NCI-H128 (cell line): ENCODE data around the gene LMNTD1.

Source experiments
- DNase-seq: peaks from one replicate; lab custom pipeline; 2025; ENCODE audit not compliant: unreplicated experiment; lab: John Stamatoyannopoulos, UW

The LMNTD1 gene

DNA sequence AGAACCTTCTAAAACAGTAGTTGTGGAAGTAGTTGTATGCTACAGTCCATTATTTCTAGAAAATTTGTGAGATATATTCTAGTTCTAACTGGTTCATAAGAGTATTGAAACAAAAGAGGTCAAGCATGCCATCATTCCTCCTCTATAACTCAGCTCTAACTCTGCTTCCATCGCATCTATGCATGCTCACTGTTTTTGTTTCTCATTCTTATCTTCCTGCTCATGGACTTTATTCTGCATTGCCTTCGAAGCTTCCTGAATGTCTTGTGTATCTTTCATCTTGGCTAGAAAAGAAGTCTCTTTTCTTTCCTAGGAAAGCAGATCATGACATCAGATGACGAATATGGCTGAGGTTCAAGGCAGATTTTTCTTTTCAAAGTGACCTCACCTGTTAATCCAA lies 402 bp downstream of the LMNTD1 start:
- no peak for DNase-seq

DNA sequence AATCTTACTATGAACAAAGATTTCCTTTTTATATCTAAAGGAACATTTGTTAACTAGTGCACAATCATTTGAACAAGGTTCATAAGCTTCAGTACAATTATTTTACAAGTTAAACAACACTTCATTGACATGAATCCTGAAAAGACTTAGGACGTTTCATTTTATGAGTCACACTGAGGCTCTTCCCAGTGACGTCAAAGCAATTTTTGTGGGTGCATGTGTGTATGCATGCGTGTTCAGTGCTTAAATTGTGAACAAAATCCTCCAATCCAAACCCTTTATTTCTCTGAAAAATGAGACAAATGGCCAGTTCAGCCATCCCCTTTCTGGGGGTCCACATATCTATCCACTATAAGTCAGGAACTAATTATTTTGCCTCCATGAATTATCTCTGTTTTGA lies 2.9 kb downstream of the LMNTD1 start:
- no peak for DNase-seq

DNA sequence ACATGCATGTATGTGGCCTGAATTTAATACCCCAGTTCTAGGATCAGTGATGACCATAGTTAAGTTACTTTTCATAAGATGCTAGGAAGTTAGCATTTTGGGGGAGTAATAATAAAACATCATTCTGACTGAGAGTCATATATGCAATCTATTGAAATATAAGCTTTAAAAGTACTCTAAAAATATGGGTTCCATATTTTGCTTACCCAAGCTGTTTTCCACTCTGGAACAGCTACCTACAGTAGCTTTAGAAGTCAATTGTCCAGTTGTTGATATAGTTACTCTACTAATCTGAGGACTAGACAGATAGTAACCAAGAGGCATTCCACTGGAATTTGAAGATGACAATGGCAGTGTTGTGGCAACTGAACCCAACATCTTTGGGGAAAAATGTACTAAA lies 4.0 kb downstream of the LMNTD1 start:
- DNase-seq = no peak

DNA sequence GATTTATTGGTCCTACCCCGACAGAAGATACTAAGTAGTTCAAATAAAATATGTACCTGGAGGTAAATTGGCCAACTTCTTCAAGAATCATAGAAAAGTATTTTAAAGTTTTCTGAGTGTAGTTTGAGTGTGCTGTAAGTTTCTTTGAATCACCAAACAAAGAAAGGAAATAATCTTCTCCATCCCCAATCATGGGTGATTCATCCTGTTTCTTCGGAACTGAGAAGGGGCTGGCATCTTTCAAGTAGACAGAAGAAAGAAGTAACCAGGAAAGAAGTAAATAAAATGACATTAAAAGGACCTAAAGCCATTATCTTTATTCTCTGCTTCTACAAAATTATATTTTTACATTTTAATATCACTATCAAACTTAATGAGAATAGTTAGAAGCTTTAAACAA lies 6.8 kb downstream of the LMNTD1 start:
- DNase-seq = no peak

DNA sequence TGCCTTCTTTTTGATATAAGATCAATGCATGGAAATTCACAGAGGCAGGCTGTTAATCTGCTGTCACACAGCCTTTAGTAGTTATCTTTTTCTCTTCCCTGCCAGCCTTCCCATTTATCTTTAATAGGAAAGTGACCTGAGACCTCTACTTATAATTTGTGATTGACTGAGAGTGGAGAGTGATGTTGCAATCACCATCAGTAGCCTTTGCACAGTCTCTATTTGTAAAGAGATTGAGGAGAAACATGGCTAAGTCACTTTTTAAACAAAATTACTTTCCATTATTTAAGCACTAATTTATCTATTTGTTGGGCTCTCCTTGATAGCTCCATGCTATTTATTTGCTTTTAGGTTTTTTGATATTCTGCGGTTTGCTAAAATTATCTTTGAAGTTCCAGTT lies 19.9 kb downstream of the LMNTD1 start:
- DNase-seq = no peak

DNA sequence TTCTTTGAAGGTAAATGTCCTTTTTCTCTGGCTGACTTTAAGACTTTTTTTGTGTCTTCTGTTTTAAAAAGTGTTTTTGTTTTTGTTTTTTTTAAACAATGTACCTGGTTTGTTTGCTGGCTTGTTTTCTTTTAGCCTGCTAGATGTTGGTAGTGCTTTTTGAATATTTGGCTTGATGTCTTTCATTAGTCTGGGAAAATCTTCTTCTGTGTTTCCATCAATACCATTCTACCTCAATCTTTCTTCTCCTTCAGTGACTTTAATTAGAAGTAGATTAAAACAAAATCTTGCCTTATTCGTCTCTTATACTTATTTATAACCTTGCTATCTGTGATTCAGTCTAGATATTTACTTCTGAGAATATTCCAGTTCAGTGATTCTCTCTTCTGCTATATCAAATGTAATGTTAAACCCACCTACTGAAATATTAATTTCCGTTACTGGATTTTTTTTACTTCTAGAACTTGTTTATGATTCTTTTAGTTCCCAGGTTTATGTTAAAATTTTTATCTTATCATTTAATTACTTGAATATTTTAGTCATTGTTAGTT lies 21.5 kb downstream of the LMNTD1 start:
- DNase-seq = no peak

DNA sequence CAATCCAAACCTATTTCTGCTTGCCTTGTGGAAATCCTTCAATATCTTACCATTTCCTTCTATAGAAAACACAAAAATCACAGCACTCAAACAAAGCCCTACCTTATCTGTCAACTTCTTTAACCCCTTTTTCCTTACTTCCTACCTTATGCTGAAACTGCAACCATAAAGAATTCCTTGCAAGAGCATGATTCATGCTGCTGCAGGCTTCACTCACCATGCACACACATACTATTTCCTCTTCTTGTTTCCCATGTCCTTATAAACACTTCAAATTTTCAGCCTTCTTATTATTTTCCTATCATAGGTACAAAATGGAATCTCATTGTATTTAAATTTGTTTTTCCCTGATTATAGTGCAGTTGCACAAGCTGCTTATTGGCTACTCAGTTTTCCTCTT lies 23.3 kb downstream of the LMNTD1 start:
- DNase-seq = no peak

DNA sequence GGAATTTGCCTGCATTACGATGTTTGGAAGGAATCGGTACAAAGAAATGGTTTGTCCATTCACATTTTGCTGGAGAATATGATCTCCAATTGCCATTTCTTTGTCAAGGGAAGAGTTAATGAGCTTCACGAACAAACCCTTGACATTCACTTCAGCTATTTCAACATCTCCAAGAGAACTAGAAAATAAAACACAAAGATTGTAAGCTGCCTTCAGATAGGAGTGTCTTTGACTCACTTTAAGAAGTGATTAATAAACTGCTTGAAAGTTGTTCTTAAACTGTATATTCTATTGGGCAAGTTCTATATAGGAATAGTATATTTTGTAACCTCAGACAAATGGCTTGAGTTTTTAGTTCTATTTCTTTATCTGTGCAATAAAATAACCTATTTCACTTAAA lies 26.3 kb downstream of the LMNTD1 start:
- no peak for DNase-seq

DNA sequence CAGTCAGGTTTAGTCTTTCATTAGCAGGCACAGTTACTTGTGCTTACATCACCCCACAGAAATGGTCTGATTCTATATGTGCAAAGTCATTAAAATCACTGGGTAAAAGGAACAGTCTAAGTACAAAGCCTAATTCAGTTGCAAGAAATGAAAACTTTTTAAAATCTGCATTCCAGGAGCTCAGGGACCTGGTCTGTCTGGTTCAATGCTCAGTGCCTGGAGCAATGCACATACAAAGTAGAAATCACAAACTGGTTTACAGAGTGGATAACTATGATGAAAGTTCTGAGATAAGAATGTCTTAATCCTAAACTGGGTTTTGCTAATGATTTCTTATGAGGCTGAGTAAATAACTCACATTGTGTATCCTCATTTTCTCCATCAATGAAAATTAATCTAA lies 28.7 kb downstream of the LMNTD1 start:
- no peak for DNase-seq

DNA sequence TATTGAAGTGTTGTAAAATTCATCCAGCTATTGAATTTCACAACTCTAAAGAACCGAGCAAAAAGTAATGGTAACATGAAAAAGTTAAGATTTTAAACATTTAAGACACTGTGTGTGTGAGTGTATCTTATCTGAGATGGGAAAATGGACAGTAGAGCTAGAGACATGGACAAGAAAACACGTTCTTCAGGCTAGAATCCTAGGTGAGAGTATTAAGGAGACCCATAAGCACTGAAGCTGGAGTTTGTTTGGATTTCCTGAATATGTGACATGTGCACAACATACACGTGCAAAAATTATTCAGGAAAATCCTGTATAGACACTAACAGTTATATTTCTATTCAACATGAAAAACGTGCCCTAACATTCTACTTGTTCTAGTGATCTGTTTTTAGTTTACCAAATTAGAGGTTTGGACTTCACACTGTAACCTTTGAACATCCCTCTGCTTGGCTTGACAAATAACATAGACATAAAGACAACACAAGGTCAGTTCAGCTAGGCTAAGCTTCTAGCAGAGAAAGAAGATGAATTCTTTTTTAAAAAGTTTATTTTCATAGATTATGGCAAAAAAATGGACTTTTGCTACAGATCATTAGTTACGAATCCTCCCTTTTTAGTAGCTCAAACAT lies 31.3 kb downstream of the LMNTD1 start:
- no peak for DNase-seq

DNA sequence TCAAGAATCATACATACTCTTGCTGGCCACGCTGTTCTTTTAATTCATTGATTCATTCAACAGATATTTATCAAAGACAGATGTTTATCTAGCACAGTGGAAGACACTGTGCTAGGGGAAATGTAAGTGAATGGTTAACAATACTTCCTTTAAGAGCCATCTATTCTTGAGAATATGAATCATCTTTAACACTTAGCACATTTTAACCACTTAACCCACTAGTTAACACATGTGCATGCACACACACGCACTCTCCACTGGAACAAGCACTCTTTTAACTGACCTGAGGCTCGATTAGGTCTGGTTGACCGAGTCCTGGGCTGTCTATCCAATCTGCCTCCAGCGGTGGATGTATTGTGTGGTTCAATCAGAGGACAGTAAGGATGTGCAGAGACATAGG lies 34.6 kb downstream of the LMNTD1 start:
- no peak for DNase-seq

DNA sequence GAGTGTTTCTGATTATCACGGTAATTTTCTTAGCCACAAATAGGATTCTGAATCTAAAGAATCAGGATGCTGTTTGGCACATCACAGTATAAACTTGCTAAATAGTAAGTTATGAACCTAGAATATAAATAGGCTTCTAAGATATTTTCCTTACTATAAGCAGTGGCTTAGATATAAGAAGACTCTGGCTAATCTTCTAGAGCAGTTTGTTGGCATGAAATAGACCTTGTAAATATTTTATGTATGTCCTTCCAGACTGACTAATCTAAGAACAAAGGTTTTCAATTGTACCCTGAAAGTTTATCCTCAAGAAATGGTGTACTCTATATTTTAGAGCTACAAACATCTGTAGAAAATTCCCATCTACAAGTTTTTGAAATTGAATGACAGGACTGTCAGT lies 48.3 kb downstream of the LMNTD1 start:
- no peak for DNase-seq

DNA sequence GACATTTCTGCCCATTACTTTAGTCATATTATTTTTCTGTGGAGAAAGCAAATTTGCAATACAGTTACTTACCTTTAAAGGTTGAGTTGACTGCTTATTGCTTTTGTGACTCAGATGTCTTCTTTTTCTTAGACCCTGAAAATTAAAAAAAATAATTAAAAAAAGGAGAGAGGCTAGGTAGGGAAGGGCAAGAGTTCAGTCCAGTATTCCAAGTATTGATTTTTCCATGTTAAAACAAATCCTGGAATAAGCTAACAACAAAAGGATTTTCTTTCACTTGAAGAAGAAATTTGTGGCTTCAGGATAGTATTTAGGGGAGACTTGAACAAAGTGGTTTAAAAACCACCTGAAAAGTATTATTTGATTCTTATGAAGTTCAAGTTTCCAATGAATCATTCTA lies 49.4 kb downstream of the LMNTD1 start:
- DNase-seq = no peak

DNA sequence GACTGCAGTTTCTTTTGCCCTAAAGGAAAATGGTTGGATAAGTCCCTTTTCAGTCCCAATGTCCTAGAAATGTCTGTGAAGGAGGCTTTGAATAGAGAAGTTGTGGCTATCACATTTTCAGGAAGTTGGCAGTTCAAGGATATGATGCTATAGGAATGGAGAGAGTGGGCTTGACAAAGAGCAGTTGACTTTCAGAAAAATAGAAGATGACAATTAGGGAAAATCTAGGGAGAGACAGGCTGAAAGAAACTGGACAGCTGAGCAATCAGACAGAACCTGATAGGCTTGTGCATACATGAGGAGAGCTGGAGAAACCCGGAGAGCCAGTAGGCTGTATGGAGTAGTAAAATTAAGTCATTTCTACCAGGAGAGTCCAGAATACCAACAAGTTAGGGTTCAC lies 50.5 kb downstream of the LMNTD1 start:
- no peak for DNase-seq

DNA sequence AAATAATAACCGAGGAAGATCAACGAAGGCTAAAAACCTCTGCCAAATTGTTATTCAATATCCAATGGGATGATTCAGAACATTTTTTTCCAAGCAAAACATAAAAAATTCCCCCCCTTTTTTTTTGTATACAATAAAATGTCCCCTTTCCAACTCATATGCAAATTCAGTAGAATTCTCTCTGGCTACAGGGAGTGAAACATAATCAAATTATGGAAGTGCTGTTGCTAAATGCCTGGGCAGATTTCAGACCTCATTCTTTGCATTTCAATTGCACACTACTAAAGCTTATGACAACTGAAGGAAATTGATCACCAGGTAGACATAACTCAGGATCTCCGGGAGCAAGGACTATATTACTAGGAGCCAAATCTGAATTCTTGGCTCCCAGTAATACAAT lies 51.0 kb downstream of the LMNTD1 start:
- DNase-seq = no peak

DNA sequence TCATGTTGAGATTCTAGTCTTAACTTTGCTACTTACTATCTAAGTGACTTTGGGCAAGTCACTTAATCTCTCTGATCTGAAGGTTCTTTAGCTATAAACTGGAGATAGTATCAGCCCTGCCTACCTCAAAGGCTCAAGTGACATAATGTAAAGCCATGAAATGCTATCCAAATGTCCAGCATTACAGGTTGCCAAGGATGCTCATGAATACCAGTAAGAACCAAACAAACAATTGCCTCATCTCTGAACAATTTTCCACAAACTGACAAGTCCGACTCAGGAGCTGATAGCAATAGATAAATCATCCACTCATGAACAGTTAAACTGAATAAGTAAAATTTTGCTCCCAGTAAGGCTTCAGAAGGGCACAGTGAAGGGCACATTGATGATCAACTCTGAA lies 51.5 kb downstream of the LMNTD1 start:
- DNase-seq = no peak

DNA sequence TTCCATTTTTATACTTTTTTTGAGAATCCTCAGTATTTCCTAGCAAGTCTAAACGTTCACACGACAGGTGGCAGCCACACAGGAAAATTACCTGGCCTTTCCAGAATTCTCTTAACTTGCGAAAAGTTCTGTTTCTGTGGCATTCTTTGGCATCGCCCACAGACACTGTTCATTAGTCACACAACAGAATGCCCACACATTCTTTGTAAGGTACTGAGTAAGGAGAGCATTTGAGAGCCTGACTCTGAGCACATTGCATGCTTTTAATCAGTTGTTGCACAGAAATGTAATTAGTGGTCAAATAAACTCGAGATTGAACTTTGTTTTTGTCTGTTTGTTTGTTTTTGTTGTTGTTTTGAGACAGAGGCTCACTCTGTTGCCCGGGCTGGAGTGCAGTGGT lies 52.4 kb downstream of the LMNTD1 start:
- no peak for DNase-seq

DNA sequence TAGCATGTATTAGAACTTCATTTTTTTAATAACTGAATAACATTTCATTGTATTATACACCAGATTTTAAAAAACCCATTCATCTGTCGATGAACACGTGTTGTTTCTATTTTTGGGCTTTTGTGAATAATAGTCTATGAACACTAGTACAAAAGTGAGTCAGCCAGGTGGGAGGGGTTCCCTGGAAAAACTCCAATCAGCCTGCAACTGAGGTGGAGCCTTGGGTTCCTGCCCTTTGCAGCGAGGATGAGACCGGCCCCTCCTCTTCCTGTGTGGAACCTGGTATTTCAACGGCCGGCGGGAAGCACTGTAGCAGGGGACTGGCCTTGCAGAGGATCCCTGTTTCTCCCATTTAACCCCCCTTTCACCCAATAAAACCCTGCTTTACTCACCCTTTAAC lies 56.1 kb downstream of the LMNTD1 start:
- no peak for DNase-seq

DNA sequence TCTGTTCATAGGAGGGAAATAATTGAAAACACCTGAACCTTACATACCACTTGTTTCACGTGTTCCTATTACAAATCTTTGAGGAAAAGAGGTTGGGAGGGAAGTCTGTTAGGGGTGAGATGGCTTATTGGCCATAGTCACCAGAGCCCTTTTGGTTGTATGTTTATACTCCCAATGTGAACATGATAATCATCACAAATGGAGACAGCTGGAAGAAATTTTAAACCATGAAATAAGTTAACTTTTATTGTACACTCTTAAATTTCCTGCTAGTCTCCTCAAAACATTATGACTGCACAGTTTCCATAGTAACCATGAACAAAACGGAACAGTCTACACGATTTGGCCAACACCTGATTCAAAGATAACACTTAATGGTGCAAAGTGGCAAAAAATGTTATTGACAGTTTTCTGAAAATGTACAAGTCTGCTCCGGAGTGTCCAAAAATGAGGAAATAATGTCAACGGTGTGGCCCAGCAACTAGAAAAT lies 56.9 kb downstream of the LMNTD1 start:
- DNase-seq = no peak

DNA sequence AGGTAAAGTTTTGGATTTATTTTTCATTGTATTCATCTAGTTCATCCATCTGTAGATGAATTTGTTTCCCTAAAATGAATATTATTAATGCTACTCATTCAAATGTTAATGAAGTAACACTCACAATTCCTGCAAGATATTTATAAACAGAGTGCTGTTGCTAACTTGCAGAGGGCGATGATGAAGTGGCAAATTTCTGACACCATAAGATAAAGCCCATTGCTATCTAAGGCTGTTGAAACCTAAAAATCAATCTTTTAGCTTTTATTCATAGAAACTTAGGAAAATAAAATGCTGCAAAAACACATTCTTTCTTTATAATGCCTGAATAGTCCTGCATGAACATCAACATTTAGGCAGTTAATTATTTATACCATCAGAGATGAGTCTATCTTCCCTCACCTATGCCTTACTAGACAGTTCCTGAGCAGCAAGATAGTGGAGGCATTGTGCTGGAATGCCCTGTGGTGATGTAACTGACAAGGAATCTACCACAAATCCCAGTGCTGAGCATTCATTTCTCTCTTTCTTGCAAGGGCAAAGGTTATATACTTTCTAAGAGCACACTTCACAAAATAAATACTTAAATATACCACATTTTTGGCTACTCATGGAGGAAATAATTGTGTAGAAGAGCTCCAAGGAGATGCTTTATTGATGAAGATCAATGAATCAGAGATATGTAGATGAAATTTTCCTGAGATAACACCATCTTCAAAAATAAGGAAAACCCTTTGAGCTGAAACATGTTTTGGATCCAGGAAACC lies 57.6 kb downstream of the LMNTD1 start:
- no peak for DNase-seq

DNA sequence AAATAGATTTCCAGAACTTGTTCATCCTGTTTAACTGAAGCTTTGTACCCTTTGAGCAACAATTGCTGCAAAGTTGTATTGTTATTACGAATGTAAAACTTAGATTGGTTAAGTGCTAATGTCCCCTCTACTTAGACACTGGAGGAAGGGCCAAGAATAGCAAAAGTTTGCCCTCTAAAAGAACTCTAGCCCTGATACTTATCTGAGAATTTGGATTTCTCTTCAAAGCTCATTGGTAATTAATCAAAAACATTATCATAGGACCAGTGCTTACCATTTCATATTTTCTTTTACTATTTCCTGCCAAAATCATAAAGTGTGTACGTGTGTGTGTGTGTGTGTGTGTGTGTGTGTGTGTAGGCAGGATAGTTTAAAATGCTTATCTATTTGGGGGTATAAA lies 58.2 kb downstream of the LMNTD1 start:
- no peak for DNase-seq

DNA sequence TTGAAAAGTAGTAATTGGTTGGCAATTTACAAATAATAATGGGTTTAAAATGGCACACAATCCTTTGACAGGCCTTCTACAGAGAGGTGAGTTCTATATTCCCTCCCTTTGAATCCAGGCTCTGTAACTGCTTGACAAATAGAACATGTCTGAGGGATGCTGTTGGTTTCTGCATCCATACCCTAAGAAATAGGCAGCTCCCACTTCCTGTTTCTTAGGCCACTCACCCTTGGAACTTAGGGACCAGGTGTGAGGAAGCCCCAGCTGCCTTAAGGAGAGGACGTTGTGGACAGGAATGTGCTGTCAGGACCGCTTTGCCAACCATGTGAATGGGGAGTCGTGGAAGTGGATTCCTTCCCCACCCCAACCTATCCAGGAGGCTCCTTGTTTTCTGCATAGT lies 59.4 kb downstream of the LMNTD1 start:
- no peak for DNase-seq
